Inflammatory macrophage treated with lipopolysaccharide for 1 hour (primary cell): Measurements from ENCODE around the gene BDH1.
"Not testable (repeated sequence)": the region's sequence is repeated elsewhere in the genome, so short reads cannot be mapped to it uniquely, and the experiment has no call there.

Experiments
- DNase-seq, 2 donors: peaks; one replicate each; pipeline ENCODE4 v3.0.0-alpha.2; 2020 to 2022

The BDH1 gene

GRCh38 chr3:197577366-197578074, 21.8 kb upstream of the BDH1 start:
- DNase-seq: no peak

- no peak for DNase-seq
These were observed 21.1 kb upstream of the BDH1 start for GRCh38 chr3:197576838-197577237.

- no peak for DNase-seq
These were observed 19.6 kb upstream of the BDH1 start for GRCh38 chr3:197575362-197575761.

GRCh38 chr3:197574396-197574991, 18.7 kb upstream of the BDH1 start:
- not testable (repeated sequence) for DNase-seq

- no peak for DNase-seq
These were observed 17.4 kb upstream of the BDH1 start for GRCh38 chr3:197573048-197573767.

GRCh38 chr3:197571880-197572172, 16.1 kb upstream of the BDH1 start:
- DNase-seq: not testable (repeated sequence)

- DNase-seq: not testable (repeated sequence)
These were observed 15.5 kb upstream of the BDH1 start for GRCh38 chr3:197571074-197571879.

GRCh38 chr3:197569433-197569832, 13.7 kb upstream of the BDH1 start:
- not testable (repeated sequence) for DNase-seq

- DNase-seq: no peak
These were observed 12.3 kb upstream of the BDH1 start for GRCh38 chr3:197567904-197568681.

- not testable (repeated sequence) for DNase-seq
These were observed 10.4 kb upstream of the BDH1 start for GRCh38 chr3:197566155-197566554.

- no peak for DNase-seq
These were observed 8.5 kb upstream of the BDH1 start for GRCh38 chr3:197564097-197564843.

GRCh38 chr3:197562398-197563251, 6.9 kb upstream of the BDH1 start:
- DNase-seq: no peak

GRCh38 chr3:197561926-197562325, 6.2 kb upstream of the BDH1 start:
- no peak for DNase-seq

- no peak for DNase-seq
These were observed 3.9 kb upstream of the BDH1 start for GRCh38 chr3:197559651-197560050.

GRCh38 chr3:197554562-197555280, 1.0 kb downstream of the BDH1 start:
- DNase-seq: peak; percentile 97

- no peak for DNase-seq
These were observed 1.6 kb downstream of the BDH1 start for GRCh38 chr3:197554196-197554561.

GRCh38 chr3:197552198-197552597, 3.6 kb downstream of the BDH1 start:
- no peak for DNase-seq

- DNase-seq: no peak
These were observed 5.3 kb downstream of the BDH1 start for GRCh38 chr3:197550489-197550888.

GRCh38 chr3:197549261-197549885, 6.4 kb downstream of the BDH1 start:
- no peak for DNase-seq
